ENCODE measurements around the gene SLC26A3. TPM values are rescaled to one million over a fixed set of nuclear protein-coding genes. Genes with fewer than 3 reads are reported as not detected.
A peak's percentile ranks its signal among the peaks of the same experiment; 100 is the strongest.

Gene SLC26A3
- total and polyA plus RNA-seq, 2 experiments from 2014 or later: not detected

GRCh38 chr7:107847168-107847835 lies 44.3 kb upstream of the SLC26A3 start (continued):
- TF ChIP-seq CTCF (conservative IDR thresholded peaks at IDR 0.05; ENCODE audit: low read depth in 2 of 2) (no peak), POLR2AphosphoS5 (IDR thresholded peaks at IDR 0.05; ENCODE audit: low read depth) (no peak), ZNF114 (CRISPR knock-in tag; IDR thresholded peaks at IDR 0.05) (no peak)

- Histone ChIP-seq H3K4me1 (ENCODE audit: insufficient read depth) (no peaks in the 10 kb centered on the region), H3F3A (replicated peaks; ENCODE audit: low read depth) (no peaks in the 10 kb centered on the region), H3K27ac (ENCODE audit: low read depth) (no peak overlapping the region), H3K4me3 (no peak overlapping the region), H3K4me2 (no peak overlapping the region), H3K36me3 (ENCODE audit: insufficient read depth) (no peaks in the 10 kb centered on the region), H3K79me2 (replicated peaks; ENCODE audit: insufficient read depth) (no peaks in the 10 kb centered on the region), H3K27me3 (ENCODE audit: insufficient read depth) (no peaks in the 10 kb centered on the region), H3K9me2 (ENCODE audit: insufficient read depth) (no peaks in the 10 kb centered on the region), H4K20me1 (replicated peaks; ENCODE audit: insufficient read depth) (no peaks in the 10 kb centered on the region), H2AFZ (no peak overlapping the region)
- H3K4me1 Mint-ChIP-seq: 0 out of 3 replicates have a peak, but pooled peaks cover 2% of the 10 kb centered on the region
- no peak overlapping the region for H3K4me3 Mint-ChIP-seq
- DNase-seq (ENCODE audit: low spot score): no peak
- no peak overlapping the region for H3K27ac Mint-ChIP-seq
- ATAC-seq: no peak
- H3K9me3 Mint-ChIP-seq: peaks cover 12% of the 10 kb centered on the region
- no peaks in the 10 kb centered on the region for H3K27me3 Mint-ChIP-seq (ENCODE audit: insufficient read depth, low read depth, poor library complexity)
- H3K36me3 Mint-ChIP-seq (ENCODE audit: low read depth): peaks cover 7% of the 10 kb centered on the region; the same call in 1 of the 3 replicates
- TF ChIP-seq ZNF331 (CRISPR knock-in tag; IDR thresholded peaks at IDR 0.05; ENCODE audit: low read depth) (no peak), ETS1 (IDR thresholded peaks at IDR 0.05) (no peak), REST (IDR thresholded peaks at IDR 0.05; ENCODE audit: unreplicated experiment) (no peak)
Observed at GRCh38 chr7:107846324-107846723, 43.3 kb upstream of the SLC26A3 start.

DNA sequence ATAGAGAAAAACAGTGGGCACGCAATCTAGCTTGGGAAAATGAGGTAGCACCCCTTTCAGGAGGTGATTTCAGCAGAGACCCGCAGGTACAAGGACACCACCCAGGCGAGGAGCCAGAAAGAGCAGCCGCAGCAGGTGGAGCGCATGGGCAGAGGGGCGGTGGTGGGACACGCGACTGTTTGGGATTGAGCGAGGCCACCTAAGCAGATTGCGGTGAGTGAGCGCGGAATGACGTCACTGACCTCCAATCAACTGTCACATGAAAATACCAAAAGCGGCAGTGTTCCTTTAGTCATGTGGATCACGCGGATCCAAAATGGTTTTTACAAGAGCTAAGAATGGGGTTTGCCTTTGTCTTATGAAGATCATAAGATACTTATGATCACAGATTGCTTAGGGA lies 40.2 kb upstream of the SLC26A3 start:
- Histone ChIP-seq H3K27me3 (ENCODE audit: insufficient read depth) (no peaks in the 10 kb centered on the region), H3K79me2 (replicated peaks; ENCODE audit: insufficient read depth) (no peaks in the 10 kb centered on the region), H3K27ac (ENCODE audit: low read depth) (no peak overlapping the region), H2AFZ (peak overlapping the region; percentile 94), H3K9me2 (ENCODE audit: insufficient read depth) (no peaks in the 10 kb centered on the region), H4K20me1 (replicated peaks; ENCODE audit: insufficient read depth) (no peaks in the 10 kb centered on the region), H3F3A (replicated peaks; ENCODE audit: low read depth) (no peaks in the 10 kb centered on the region), H3K4me2 (no peak overlapping the region), H3K4me1 (ENCODE audit: insufficient read depth) (no peaks in the 10 kb centered on the region), H3K4me3 (no peak overlapping the region), H3K36me3 (ENCODE audit: insufficient read depth) (no peaks in the 10 kb centered on the region)
- H3K9me3 Mint-ChIP-seq: peaks cover 11% of the 10 kb centered on the region
- ATAC-seq (no peak), DNase-seq (ENCODE audit: low spot score) (peak; percentile 2)
- H3K27ac Mint-ChIP-seq: no peak overlapping the region
- 0 out of 3 replicates have a peak, but pooled peaks cover 5% of the 10 kb centered on the region for H3K36me3 Mint-ChIP-seq (ENCODE audit: low read depth)
- no peaks in the 10 kb centered on the region for H3K4me1 Mint-ChIP-seq
- no peaks in the 10 kb centered on the region for H3K27me3 Mint-ChIP-seq (ENCODE audit: insufficient read depth, low read depth, poor library complexity)
- no peak overlapping the region for H3K4me3 Mint-ChIP-seq
- TF ChIP-seq STAT1 (IDR thresholded peaks at IDR 0.05; ENCODE audit: unreplicated experiment) (no peak), REST (IDR thresholded peaks at IDR 0.05; ENCODE audit: unreplicated experiment) (no peak)
